ENCODE measurements around the gene SNX30.

Gene SNX30

GRCh38 chr9:112863214-112863613, 112.7 kb downstream of the SNX30 start:
- Histone ChIP-seq H3F3A (ENCODE audit: low read depth) (no peaks in the 10 kb centered on the region), H3K79me2 (ENCODE audit: insufficient read depth, low read length) (no peaks in the 10 kb centered on the region), H3K9me3 (ENCODE audit: insufficient read depth, low read depth, low read length) (no peaks in the 10 kb centered on the region), H3K27me3 (ENCODE audit: insufficient read depth, low read length, poor library complexity, severe bottlenecking) (no peaks in the 10 kb centered on the region), H3K4me2 (ENCODE audit: low read depth, low read length, poor library complexity, severe bottlenecking) (no peak overlapping the region), H3K4me1 (ENCODE audit: insufficient read depth, low read length, poor library complexity, severe bottlenecking) (no peaks in the 10 kb centered on the region), H2AFZ (ENCODE audit: low read length) (no peak overlapping the region), H3K9ac (ENCODE audit: low read depth, low read length, poor library complexity, severe bottlenecking) (no peak overlapping the region), H3K4me3 (ENCODE audit: low read length, poor library complexity, severe bottlenecking) (no peak overlapping the region), H3K9me2 (replicated peaks; ENCODE audit: low read depth, low read length) (no peaks in the 10 kb centered on the region), H4K20me1 (ENCODE audit: insufficient read depth, low read length, poor library complexity, severe bottlenecking) (no peaks in the 10 kb centered on the region), H3K36me3 (ENCODE audit: insufficient read depth, low read length) (no peaks in the 10 kb centered on the region)
- TF ChIP-seq, protein P1, sequence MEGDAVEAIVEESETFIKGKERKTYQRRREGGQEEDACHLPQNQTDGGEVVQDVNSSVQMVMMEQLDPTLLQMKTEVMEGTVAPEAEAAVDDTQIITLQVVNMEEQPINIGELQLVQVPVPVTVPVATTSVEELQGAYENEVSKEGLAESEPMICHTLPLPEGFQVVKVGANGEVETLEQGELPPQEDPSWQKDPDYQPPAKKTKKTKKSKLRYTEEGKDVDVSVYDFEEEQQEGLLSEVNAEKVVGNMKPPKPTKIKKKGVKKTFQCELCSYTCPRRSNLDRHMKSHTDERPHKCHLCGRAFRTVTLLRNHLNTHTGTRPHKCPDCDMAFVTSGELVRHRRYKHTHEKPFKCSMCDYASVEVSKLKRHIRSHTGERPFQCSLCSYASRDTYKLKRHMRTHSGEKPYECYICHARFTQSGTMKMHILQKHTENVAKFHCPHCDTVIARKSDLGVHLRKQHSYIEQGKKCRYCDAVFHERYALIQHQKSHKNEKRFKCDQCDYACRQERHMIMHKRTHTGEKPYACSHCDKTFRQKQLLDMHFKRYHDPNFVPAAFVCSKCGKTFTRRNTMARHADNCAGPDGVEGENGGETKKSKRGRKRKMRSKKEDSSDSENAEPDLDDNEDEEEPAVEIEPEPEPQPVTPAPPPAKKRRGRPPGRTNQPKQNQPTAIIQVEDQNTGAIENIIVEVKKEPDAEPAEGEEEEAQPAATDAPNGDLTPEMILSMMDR (conservative IDR thresholded peaks at IDR 0.05; ENCODE audit: low read length) = no peak
- TF ChIP-seq EZH2phosphoT487 (IDR thresholded peaks at IDR 0.05; ENCODE audit: borderline replicate concordance) = no peak

DNA sequence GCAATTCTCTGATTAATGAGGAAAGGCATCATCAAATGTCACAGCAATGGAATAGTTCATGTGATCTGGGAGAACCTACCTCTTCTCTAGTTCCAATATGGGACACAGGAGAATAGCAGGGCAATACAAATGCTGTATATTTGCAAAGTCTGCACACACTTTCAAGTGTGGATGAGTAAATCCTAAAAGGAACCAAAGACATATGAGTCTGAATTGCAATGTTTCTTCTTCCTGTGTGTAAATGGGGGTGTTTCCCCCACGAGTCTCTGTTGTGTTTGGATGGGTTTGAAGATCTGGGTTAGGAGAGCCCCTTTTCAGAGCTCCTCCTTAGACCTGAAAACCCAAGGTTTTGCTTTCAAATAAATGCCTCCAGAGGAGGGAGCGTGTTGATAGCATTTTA, 113.2 kb downstream of the SNX30 start:
- H3K36me3 ChIP-seq (ENCODE audit: insufficient read depth, low read length) = no peaks in the 10 kb centered on the region
- H3F3A ChIP-seq (ENCODE audit: low read depth) = no peaks in the 10 kb centered on the region
- no peak overlapping the region for H3K4me3 ChIP-seq (ENCODE audit: low read length, poor library complexity, severe bottlenecking)
- H4K20me1 ChIP-seq (ENCODE audit: insufficient read depth, low read length, poor library complexity, severe bottlenecking) = no peaks in the 10 kb centered on the region
- no peak overlapping the region for H3K9ac ChIP-seq (ENCODE audit: low read depth, low read length, poor library complexity, severe bottlenecking)
- H2AFZ ChIP-seq (ENCODE audit: low read length) = no peak overlapping the region
- H3K9me3 ChIP-seq (ENCODE audit: insufficient read depth, low read depth, low read length) = no peaks in the 10 kb centered on the region
- no peaks in the 10 kb centered on the region for H3K79me2 ChIP-seq (ENCODE audit: insufficient read depth, low read length)
- no peaks in the 10 kb centered on the region for H3K4me1 ChIP-seq (ENCODE audit: insufficient read depth, low read length, poor library complexity, severe bottlenecking)
- no peaks in the 10 kb centered on the region for H3K27me3 ChIP-seq (ENCODE audit: insufficient read depth, low read length, poor library complexity, severe bottlenecking)
- H3K9me2 ChIP-seq (replicated peaks; ENCODE audit: low read depth, low read length) = no peaks in the 10 kb centered on the region
- H3K4me2 ChIP-seq (ENCODE audit: low read depth, low read length, poor library complexity, severe bottlenecking) = no peak overlapping the region
- TF ChIP-seq, protein P1 (conservative IDR thresholded peaks at IDR 0.05; ENCODE audit: low read length) = no peak
- no peak for TF ChIP-seq EZH2phosphoT487 (IDR thresholded peaks at IDR 0.05; ENCODE audit: borderline replicate concordance)

DNA sequence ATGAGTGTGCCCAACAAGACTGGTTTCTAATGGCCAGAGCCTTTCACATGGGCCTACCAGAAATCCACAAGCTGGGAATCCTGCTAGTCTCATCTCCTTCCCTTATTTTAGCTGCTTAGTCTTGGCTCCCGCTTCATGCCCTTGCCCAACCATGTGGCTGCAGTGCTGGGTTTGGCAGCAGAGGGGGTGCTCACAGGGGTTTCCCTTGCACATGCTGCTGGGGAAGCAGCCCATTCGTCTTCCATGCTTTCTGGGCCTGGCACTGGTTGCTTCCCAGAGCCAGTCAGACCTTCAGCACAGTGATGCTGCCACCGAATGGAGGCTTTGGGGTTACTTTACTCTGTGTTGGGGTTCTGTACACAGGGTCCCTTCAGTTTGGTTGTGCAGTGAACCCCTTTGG, 113.8 kb downstream of the SNX30 start:
- no peaks in the 10 kb centered on the region for H3K4me1 ChIP-seq (ENCODE audit: insufficient read depth, low read length, poor library complexity, severe bottlenecking)
- H3K36me3 ChIP-seq (ENCODE audit: insufficient read depth, low read length) = no peaks in the 10 kb centered on the region
- no peaks in the 10 kb centered on the region for H3K9me3 ChIP-seq (ENCODE audit: insufficient read depth, low read depth, low read length)
- no peak for TF ChIP-seq EZH2phosphoT487 (IDR thresholded peaks at IDR 0.05; ENCODE audit: borderline replicate concordance)
- TF ChIP-seq, protein P1 (conservative IDR thresholded peaks at IDR 0.05; ENCODE audit: low read length) = no peak
- no peaks in the 10 kb centered on the region for H3F3A ChIP-seq (ENCODE audit: low read depth)
- no peak overlapping the region for H3K9ac ChIP-seq (ENCODE audit: low read depth, low read length, poor library complexity, severe bottlenecking)
- H3K79me2 ChIP-seq (ENCODE audit: insufficient read depth, low read length) = no peaks in the 10 kb centered on the region
- H2AFZ ChIP-seq (ENCODE audit: low read length) = no peak overlapping the region
- H4K20me1 ChIP-seq (ENCODE audit: insufficient read depth, low read length, poor library complexity, severe bottlenecking) = no peaks in the 10 kb centered on the region
- no peak overlapping the region for H3K4me3 ChIP-seq (ENCODE audit: low read length, poor library complexity, severe bottlenecking)
- no peak overlapping the region for H3K4me2 ChIP-seq (ENCODE audit: low read depth, low read length, poor library complexity, severe bottlenecking)
- H3K27me3 ChIP-seq (ENCODE audit: insufficient read depth, low read length, poor library complexity, severe bottlenecking) = no peaks in the 10 kb centered on the region
- no peaks in the 10 kb centered on the region for H3K9me2 ChIP-seq (replicated peaks; ENCODE audit: low read depth, low read length)
